ENCODE measurements around the gene NFIC.

DNA sequence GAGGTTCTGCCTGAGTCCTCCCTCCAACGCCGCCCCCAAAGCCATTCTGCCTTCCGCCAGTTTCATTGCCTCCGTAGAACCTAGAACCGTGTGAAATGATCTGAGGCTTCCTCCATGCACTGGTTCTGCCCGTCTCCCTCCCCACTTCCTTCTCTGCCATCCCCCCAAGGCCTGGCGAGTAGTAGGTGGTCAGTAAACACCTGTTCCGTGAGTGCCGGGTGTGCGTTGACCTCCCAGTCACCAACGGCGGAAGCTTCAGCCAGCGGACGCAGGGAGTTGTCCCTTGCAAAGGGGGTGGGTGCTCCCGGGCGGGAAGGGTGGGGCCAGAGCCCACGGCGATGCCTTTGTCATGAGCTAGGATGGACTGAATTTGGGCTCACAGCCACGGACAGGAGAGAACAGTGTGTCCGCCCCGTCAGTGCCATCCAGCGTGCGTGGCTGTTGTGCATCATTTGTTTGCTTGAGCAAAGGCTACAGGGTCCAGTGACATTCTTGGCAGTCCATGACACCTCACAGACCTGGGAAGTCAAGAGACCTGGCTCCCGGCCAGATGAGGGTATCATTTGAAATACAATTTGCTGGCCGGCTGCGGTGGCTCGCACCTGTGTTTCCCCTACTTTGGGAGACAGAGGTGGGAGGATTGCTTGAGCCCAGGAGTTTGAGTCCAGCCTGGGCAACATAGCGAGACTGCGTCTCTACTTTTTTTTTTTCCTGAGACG is 43.1 kb downstream of the NFIC start:
- TF ChIP-seq EZH2 (IDR thresholded peaks at IDR 0.05; ENCODE audit: low read depth) = no peak
- TF ChIP-seq, protein P1, sequence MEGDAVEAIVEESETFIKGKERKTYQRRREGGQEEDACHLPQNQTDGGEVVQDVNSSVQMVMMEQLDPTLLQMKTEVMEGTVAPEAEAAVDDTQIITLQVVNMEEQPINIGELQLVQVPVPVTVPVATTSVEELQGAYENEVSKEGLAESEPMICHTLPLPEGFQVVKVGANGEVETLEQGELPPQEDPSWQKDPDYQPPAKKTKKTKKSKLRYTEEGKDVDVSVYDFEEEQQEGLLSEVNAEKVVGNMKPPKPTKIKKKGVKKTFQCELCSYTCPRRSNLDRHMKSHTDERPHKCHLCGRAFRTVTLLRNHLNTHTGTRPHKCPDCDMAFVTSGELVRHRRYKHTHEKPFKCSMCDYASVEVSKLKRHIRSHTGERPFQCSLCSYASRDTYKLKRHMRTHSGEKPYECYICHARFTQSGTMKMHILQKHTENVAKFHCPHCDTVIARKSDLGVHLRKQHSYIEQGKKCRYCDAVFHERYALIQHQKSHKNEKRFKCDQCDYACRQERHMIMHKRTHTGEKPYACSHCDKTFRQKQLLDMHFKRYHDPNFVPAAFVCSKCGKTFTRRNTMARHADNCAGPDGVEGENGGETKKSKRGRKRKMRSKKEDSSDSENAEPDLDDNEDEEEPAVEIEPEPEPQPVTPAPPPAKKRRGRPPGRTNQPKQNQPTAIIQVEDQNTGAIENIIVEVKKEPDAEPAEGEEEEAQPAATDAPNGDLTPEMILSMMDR (conservative IDR thresholded peaks at IDR 0.05) = no peak
